Measurements from ENCODE around the gene GFAP.

GRCh38 chr17:44909681-44910144 is 5.6 kb downstream of the GFAP start:
- TF ChIP-seq, protein P1, sequence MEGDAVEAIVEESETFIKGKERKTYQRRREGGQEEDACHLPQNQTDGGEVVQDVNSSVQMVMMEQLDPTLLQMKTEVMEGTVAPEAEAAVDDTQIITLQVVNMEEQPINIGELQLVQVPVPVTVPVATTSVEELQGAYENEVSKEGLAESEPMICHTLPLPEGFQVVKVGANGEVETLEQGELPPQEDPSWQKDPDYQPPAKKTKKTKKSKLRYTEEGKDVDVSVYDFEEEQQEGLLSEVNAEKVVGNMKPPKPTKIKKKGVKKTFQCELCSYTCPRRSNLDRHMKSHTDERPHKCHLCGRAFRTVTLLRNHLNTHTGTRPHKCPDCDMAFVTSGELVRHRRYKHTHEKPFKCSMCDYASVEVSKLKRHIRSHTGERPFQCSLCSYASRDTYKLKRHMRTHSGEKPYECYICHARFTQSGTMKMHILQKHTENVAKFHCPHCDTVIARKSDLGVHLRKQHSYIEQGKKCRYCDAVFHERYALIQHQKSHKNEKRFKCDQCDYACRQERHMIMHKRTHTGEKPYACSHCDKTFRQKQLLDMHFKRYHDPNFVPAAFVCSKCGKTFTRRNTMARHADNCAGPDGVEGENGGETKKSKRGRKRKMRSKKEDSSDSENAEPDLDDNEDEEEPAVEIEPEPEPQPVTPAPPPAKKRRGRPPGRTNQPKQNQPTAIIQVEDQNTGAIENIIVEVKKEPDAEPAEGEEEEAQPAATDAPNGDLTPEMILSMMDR (IDR thresholded peaks at IDR 0.05; ENCODE audit: poor library complexity), result no peak
- no peak for TF ChIP-seq EZH2 (IDR thresholded peaks at IDR 0.05; ENCODE audit: borderline replicate concordance)
- TF ChIP-seq EZH2phosphoT487 (IDR thresholded peaks at IDR 0.05; ENCODE audit: low read depth, severe bottlenecking, unreplicated experiment), result no peak
